Measurements from ENCODE around the gene HES6. TPM values are rescaled to one million over a fixed set of nuclear protein-coding genes. Genes with fewer than 3 reads are reported as not detected.

Gene HES6
- total and polyA plus RNA-seq, 2 of the 8 experiments (the other 6 are each of a cell fraction or from before 2014, with no cell fraction given), result 32.6 to 36.3 TPM

DNA sequence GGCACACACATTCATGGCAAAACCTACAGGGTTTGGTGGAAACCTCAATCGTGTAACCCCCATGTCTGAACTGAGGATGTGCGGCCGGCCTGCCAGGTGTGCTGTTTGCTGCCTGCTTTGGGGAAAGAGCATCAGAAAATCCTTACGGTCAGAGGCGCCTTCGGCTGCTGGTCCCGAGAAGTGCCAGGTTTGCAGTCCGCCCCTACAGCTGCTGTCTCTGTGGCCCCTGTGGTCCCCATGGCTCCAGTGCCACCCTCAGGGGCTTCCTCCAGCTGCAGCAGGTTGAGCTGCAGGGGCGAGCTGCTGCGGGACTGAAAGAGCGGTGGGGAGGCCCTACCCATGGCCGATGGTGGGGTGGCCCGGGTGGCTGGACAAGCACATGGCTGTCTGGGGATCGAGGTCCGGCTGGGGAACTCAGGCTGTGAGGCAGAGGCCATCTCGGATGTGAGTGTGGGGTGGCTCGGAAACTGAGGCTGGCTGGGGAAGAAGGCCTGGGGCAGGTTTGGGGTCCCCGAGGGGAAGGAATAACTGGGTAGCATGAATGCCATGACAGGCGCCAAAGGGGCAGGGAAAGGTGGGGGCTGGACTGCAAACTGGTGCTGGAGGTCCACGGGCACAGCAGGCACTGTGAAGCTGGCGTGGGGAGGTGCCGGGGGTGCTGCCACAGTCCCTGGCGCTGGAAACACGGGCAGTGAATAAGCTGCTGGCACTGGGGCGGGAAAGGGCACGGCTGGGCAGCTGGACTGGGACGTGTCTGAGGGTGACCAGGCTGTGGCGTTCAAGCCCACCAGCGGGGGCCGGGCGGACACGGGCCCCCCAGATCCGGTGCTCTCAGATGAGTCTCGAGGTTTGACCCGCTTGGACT lies 13.2 kb upstream of the HES6 start:
- H3K27me3 ChIP-seq (replicated peaks in 1 of 4; ENCODE audit: control insufficient read depth in 3 of 4, extremely low read depth in 1 of 4, insufficient read depth in 3 of 4, low read length in 3 of 4), result no peaks in the 10 kb centered on the region
- FAIRE-seq (no peak), DNase-seq (ENCODE audit: low read depth in 1 of 2, low spot score in 2 of 2) (no peak)
- CTCF ChIA-PET (ENCODE audit: partially characterized antibody), result interaction anchor here (2.5 to 17.1 kb wide), 3 partner anchors 9 to 26 kb away, joined by 13 to 298 read pairs (median 208); no protein-coding TSS in a partner anchor
- no peak overlapping the region for H3K23ac ChIP-seq (ENCODE audit: insufficient read length)
- no peak overlapping the region for H4K91ac ChIP-seq (replicated peaks; ENCODE audit: insufficient read length, low read length)
- WGBS, 2 experiments (ENCODE audit: extremely low coverage in 1 of 2, insufficient coverage in 1 of 2, insufficient read length in 1 of 2, insufficient replicate concordance in 2 of 2, low coverage in 1 of 2, low lambda C conversion rate in 2 of 2, missing lambda C conversion rate in 1 of 2), result 95% methylated on average over 33 of the region's 35 CpGs; no CpG with 5 or more reads in 1 of the 2 experiments
- no peak overlapping the region for H2BK5ac ChIP-seq (ENCODE audit: low read depth, low read length)
- no peak overlapping the region for H3K4me2 ChIP-seq (ENCODE audit: insufficient read depth in 1 of 2, low read depth in 2 of 2, low read length in 2 of 2)
- H2BK120ac ChIP-seq (replicated peaks; ENCODE audit: low read depth, low read length), result no peak overlapping the region
- no peaks in the 10 kb centered on the region for H3K9me3 ChIP-seq (ENCODE audit: insufficient read depth in 2 of 2, low read depth in 1 of 2, low read length in 1 of 2)
- H3K18ac ChIP-seq (ENCODE audit: extremely low read depth, low read length), result no peak overlapping the region
- H3K14ac ChIP-seq (ENCODE audit: insufficient read length), result no peak overlapping the region
- H2AFZ ChIP-seq (ENCODE audit: low read length), result no peak overlapping the region
- no peak overlapping the region for H2AK5ac ChIP-seq (ENCODE audit: low read depth, low read length)
- H3K4me1 ChIP-seq (replicated peaks in 1 of 4; ENCODE audit: control insufficient read depth in 3 of 4, insufficient read depth in 4 of 4, low read length in 3 of 4), result no peaks in the 10 kb centered on the region; a peak in 2 of 7 replicates
- no peak overlapping the region for H2BK15ac ChIP-seq (ENCODE audit: low read length)
- no peak overlapping the region for H3K56ac ChIP-seq (replicated peaks; ENCODE audit: insufficient read length, low read depth, low read length)
- H4K20me1 ChIP-seq (replicated peaks in 1 of 2; ENCODE audit: control insufficient read depth in 1 of 2, insufficient read depth in 2 of 2, low read length in 2 of 2), result peaks cover 0 to 2% of the 10 kb centered on the region in 2 experiments
- no peak overlapping the region for H4K5ac ChIP-seq (ENCODE audit: insufficient read length, low read depth, low read length)
- H4K8ac ChIP-seq (ENCODE audit: extremely low read depth, insufficient read depth, low read length), result no peak overlapping the region; the same call in 1 of the 2 replicates
- no peak overlapping the region for H3K4me3 ChIP-seq (ENCODE audit: extremely low read depth in 1 of 4, insufficient read depth in 2 of 4, low read depth in 3 of 4, low read length in 4 of 4)
- POLR2A ChIA-PET (ENCODE audit: partially characterized antibody), result interaction anchor here (4.2 kb wide), 1 partner anchor 13 kb away, joined by 21 read pairs; the partner anchor contains the start of gene HES6
- H3K79me2 ChIP-seq (ENCODE audit: control insufficient read depth in 1 of 2, insufficient read depth in 2 of 2, low read length in 2 of 2), result no peaks in the 10 kb centered on the region
- H3K23me2 ChIP-seq (ENCODE audit: low read depth, low read length), result no peaks in the 10 kb centered on the region
- no peak overlapping the region for H2BK12ac ChIP-seq (ENCODE audit: low read depth, low read length)
- no peak overlapping the region for H3K27ac ChIP-seq (ENCODE audit: low read depth, low read length)
- H3K9ac ChIP-seq (replicated peaks in 1 of 4; ENCODE audit: extremely low read depth in 1 of 4, low read depth in 3 of 4, low read length in 3 of 4), result no peak overlapping the region
- peaks cover 0 to 3% (median 0%) of the 10 kb centered on the region in 4 experiments; a peak in 2 of 8 replicates for H3K36me3 ChIP-seq (ENCODE audit: control insufficient read depth in 2 of 4, insufficient read depth in 4 of 4, low read length in 3 of 4)
- no peaks in the 10 kb centered on the region for H3K79me1 ChIP-seq (ENCODE audit: low read depth, low read length)
- no peak overlapping the region for H3K4ac ChIP-seq (replicated peaks; ENCODE audit: insufficient read length, low read depth, low read length)
- H2BK20ac ChIP-seq (ENCODE audit: low read length), result no peak overlapping the region
- TF ChIP-seq FOSL1 (IDR thresholded peaks at IDR 0.05; ENCODE audit: insufficient read depth, low read depth, low read length), result no peak
- TF ChIP-seq, protein P1, sequence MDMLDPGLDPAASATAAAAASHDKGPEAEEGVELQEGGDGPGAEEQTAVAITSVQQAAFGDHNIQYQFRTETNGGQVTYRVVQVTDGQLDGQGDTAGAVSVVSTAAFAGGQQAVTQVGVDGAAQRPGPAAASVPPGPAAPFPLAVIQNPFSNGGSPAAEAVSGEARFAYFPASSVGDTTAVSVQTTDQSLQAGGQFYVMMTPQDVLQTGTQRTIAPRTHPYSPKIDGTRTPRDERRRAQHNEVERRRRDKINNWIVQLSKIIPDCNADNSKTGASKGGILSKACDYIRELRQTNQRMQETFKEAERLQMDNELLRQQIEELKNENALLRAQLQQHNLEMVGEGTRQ (IDR thresholded peaks at IDR 0.05; ENCODE audit: low read length), result no peak
- no peak for TF ChIP-seq ZNF274 (IDR thresholded peaks at IDR 0.05; ENCODE audit: borderline replicate concordance, extremely low read depth, low read length)
- no peak for TF ChIP-seq SIX5 (IDR thresholded peaks at IDR 0.05; ENCODE audit: low read depth, low read length)
- TF ChIP-seq, protein P2, sequence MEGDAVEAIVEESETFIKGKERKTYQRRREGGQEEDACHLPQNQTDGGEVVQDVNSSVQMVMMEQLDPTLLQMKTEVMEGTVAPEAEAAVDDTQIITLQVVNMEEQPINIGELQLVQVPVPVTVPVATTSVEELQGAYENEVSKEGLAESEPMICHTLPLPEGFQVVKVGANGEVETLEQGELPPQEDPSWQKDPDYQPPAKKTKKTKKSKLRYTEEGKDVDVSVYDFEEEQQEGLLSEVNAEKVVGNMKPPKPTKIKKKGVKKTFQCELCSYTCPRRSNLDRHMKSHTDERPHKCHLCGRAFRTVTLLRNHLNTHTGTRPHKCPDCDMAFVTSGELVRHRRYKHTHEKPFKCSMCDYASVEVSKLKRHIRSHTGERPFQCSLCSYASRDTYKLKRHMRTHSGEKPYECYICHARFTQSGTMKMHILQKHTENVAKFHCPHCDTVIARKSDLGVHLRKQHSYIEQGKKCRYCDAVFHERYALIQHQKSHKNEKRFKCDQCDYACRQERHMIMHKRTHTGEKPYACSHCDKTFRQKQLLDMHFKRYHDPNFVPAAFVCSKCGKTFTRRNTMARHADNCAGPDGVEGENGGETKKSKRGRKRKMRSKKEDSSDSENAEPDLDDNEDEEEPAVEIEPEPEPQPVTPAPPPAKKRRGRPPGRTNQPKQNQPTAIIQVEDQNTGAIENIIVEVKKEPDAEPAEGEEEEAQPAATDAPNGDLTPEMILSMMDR (IDR thresholded peaks at IDR 0.05; ENCODE audit: control extremely low read depth in 1 of 3, insufficient read depth in 1 of 3, low read depth in 1 of 3, low read length in 3 of 3), result no peak
- no peak for TF ChIP-seq EZH2 (IDR thresholded peaks at IDR 0.05; ENCODE audit: low read depth, low read length, severe bottlenecking)
- TF ChIP-seq NRF1 (IDR thresholded peaks at IDR 0.05; ENCODE audit: low read depth, low read length), result no peak
